HEK293 (cell line): Measurements from ENCODE around the gene DYNC1I1.

Experiments
- HOXD13 ChIP-seq: sonication (generic); formaldehyde crosslinking; IDR thresholded peaks from 2 replicates; pipeline ENCODE4 v1.8.0; 2022; ENCODE audit warnings: missing genetic modification reagents, borderline replicate concordance
- KLF9 ChIP-seq: fragments of 450-650 bp; formaldehyde crosslinking; IDR thresholded peaks from 2 replicates; pipeline ENCODE4 v1.5.1; 2016; ENCODE audit warnings: missing biosample characterization, missing genetic modification characterization, low read depth
- YY1 ChIP-seq: fragments of 450-650 bp; formaldehyde crosslinking; IDR thresholded peaks from 2 replicates; pipeline ENCODE4 v1.5.1; 2018; ENCODE audit warnings: missing biosample characterization, missing genetic modification characterization
- ZNF707 ChIP-seq: fragments of 450-650 bp; formaldehyde crosslinking; IDR thresholded peaks from 2 replicates; pipeline ENCODE4 v1.5.1; 2016; ENCODE audit warnings: missing biosample characterization, missing genetic modification characterization
- TF ChIP-seq, protein P1 (sequence below): fragments of 450-650 bp; formaldehyde crosslinking; IDR thresholded peaks from 2 replicates; pipeline ENCODE4 v1.5.1; 2016; ENCODE audit warnings: missing biosample characterization, missing genetic modification characterization
- TF ChIP-seq, protein P2 (sequence below): fragments of 450-650 bp; formaldehyde crosslinking; IDR thresholded peaks from 2 replicates; pipeline ENCODE4 v1.5.1; 2016; ENCODE audit warnings: missing biosample characterization, missing genetic modification characterization, borderline replicate concordance

DNA sequence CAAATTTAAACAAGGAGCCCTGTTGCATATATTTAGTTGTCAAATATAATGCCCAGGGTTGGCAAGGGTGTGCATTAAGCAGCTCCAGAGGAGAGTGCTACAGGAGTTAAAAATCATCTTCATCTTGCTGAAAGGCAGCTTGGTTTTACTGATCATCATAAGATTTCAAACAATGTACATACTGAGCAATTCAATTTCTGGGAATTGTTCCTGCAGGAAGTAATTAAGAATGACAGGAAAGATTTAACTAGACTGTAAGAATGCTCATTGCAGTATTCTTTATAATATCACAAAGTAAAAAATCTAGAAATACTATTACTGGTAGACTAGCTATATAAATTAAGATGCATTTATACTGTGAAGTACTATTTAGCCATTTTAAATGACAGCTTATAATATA, 153.6 kb downstream of the DYNC1I1 start:
- TF ChIP-seq, protein P1, sequence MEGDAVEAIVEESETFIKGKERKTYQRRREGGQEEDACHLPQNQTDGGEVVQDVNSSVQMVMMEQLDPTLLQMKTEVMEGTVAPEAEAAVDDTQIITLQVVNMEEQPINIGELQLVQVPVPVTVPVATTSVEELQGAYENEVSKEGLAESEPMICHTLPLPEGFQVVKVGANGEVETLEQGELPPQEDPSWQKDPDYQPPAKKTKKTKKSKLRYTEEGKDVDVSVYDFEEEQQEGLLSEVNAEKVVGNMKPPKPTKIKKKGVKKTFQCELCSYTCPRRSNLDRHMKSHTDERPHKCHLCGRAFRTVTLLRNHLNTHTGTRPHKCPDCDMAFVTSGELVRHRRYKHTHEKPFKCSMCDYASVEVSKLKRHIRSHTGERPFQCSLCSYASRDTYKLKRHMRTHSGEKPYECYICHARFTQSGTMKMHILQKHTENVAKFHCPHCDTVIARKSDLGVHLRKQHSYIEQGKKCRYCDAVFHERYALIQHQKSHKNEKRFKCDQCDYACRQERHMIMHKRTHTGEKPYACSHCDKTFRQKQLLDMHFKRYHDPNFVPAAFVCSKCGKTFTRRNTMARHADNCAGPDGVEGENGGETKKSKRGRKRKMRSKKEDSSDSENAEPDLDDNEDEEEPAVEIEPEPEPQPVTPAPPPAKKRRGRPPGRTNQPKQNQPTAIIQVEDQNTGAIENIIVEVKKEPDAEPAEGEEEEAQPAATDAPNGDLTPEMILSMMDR (tag by site-specific recombination), result no peak
- TF ChIP-seq ZNF707, result no peak
- no peak for TF ChIP-seq YY1 (tag by site-specific recombination)
- TF ChIP-seq KLF9 (tag by site-specific recombination), result no peak
- TF ChIP-seq, protein P2, sequence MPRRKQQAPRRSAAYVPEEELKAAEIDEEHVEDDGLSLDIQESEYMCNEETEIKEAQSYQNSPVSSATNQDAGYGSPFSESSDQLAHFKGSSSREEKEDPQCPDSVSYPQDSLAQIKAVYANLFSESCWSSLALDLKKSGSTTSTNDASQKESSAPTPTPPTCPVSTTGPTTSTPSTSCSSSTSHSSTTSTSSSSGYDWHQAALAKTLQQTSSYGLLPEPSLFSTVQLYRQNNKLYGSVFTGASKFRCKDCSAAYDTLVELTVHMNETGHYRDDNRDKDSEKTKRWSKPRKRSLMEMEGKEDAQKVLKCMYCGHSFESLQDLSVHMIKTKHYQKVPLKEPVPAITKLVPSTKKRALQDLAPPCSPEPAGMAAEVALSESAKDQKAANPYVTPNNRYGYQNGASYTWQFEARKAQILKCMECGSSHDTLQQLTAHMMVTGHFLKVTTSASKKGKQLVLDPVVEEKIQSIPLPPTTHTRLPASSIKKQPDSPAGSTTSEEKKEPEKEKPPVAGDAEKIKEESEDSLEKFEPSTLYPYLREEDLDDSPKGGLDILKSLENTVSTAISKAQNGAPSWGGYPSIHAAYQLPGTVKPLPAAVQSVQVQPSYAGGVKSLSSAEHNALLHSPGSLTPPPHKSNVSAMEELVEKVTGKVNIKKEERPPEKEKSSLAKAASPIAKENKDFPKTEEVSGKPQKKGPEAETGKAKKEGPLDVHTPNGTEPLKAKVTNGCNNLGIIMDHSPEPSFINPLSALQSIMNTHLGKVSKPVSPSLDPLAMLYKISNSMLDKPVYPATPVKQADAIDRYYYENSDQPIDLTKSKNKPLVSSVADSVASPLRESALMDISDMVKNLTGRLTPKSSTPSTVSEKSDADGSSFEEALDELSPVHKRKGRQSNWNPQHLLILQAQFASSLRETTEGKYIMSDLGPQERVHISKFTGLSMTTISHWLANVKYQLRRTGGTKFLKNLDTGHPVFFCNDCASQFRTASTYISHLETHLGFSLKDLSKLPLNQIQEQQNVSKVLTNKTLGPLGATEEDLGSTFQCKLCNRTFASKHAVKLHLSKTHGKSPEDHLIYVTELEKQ (tag by site-specific recombination), result no peak
- TF ChIP-seq HOXD13 (CRISPR knock-in tag), result no peak
